HFFc6 (cell line): Measurements from ENCODE around the gene OPCML. TPM values are rescaled to one million over a fixed set of nuclear protein-coding genes. Genes with fewer than 3 reads are reported as not detected.

Experiments used
- DNase-seq: peaks from one replicate; pipeline ENCODE4 v3.0.0-alpha.2; 2018
- H3K27ac Mint-ChIP-seq: 2 replicates; pipeline ENCODE4 v1.8.0; 2020; ENCODE audit warnings: mild to moderate bottlenecking, mixed read lengths
- H3K27me3 Mint-ChIP-seq: 2 replicates; pipeline ENCODE4 v1.8.0; 2021; ENCODE audit warnings: mild to moderate bottlenecking, moderate library complexity, mixed read lengths; ENCODE audit not compliant: insufficient read depth
- H3K36me3 Mint-ChIP-seq: 2 replicates; pipeline ENCODE4 v1.8.0; 2021; ENCODE audit warnings: low read depth, mixed read lengths
- H3K4me1 Mint-ChIP-seq: 2 replicates; pipeline ENCODE4 v1.8.0; 2020; ENCODE audit warnings: low read depth, mixed read lengths
- H3K4me3 Mint-ChIP-seq: 2 replicates; pipeline ENCODE4 v1.8.0; 2020; ENCODE audit warnings: mild to moderate bottlenecking, moderate library complexity, mixed read lengths
- H3K9me3 Mint-ChIP-seq: 2 replicates; pipeline ENCODE4 v1.8.0; 2020; ENCODE audit warnings: mild to moderate bottlenecking, mixed read lengths
- CTCF ChIP-seq: fragments of 200-600 bp; sonication (generic); IDR thresholded peaks from 2 replicates; pipeline ENCODE4 v1.5.0; 2021; ENCODE audit warnings: antibody characterized with exemption, mild to moderate bottlenecking
- total RNA-seq, 6 experiments: library from RNA; stranded (reverse); fragmentation: NEBNext Ultra II Directional; extraction: Animal tissue kit (Norgen Biotek cat#: 25700); gene quantifications; 2 replicates in 1 of 6; 3 replicates in 5 of 6; pipeline ENCODE4 v1.2.3, GENCODE V29; 2021

Gene OPCML
- total RNA-seq, 6 experiments from 2014 or later, result 0.11 to 1.7 (median 0.33) TPM

- DNase-seq, result no peak
- no peaks in the 10 kb centered on the region for H3K4me1 Mint-ChIP-seq
- no peak overlapping the region for H3K4me3 Mint-ChIP-seq
- H3K9me3 Mint-ChIP-seq, result no peaks in the 10 kb centered on the region; the same call in 1 of the 2 replicates
- H3K36me3 Mint-ChIP-seq, result peaks cover 5% of the 10 kb centered on the region; the same call in 1 of the 2 replicates
- H3K27me3 Mint-ChIP-seq, result peaks cover 1% of the 10 kb centered on the region; the same call in 1 of the 2 replicates
- TF ChIP-seq CTCF, result no peak
- H3K27ac Mint-ChIP-seq, result no peak overlapping the region
Measured at GRCh38 chr11:132793831-132794230, 738.5 kb downstream of the OPCML start.

- H3K36me3 Mint-ChIP-seq, result no peaks in the 10 kb centered on the region
- no peak overlapping the region for H3K27ac Mint-ChIP-seq
- H3K9me3 Mint-ChIP-seq, result no peaks in the 10 kb centered on the region; the same call in 1 of the 2 replicates
- DNase-seq, result no peak
- peaks cover 1% of the 10 kb centered on the region; the same call in 1 of the 2 replicates for H3K27me3 Mint-ChIP-seq
- TF ChIP-seq CTCF, result no peak
- H3K4me1 Mint-ChIP-seq, result no peaks in the 10 kb centered on the region
- H3K4me3 Mint-ChIP-seq, result no peak overlapping the region
Measured at GRCh38 chr11:132792341-132793140, 739.8 kb downstream of the OPCML start.

DNA sequence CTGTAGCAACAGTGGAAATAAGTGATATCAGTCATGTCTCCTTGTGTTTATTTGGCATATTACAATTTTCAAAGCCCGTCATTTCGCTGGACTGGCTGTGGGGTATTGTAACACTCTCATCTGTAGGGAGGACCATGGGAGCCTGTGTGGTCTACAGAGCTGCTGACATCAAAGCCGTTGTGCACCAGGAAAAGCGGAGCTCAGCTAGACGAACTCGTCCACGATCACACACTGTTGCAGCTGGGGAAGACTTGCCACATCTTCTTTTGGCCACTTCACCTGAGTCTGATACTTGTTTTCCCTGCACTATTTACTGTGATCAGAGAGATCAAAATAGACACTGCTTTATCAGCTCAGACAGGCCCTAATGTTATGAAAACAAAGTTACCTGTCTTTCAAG lies 741.3 kb downstream of the OPCML start:
- DNase-seq, result no peak
- Mint-ChIP-seq H3K9me3 (no peaks in the 10 kb centered on the region; the same call in 1 of the 2 replicates), H3K4me3 (no peak overlapping the region), H3K27me3 (peaks cover 1% of the 10 kb centered on the region; the same call in 1 of the 2 replicates), H3K27ac (no peak overlapping the region), H3K4me1 (no peaks in the 10 kb centered on the region), H3K36me3 (no peaks in the 10 kb centered on the region)
- no peak for TF ChIP-seq CTCF

DNA sequence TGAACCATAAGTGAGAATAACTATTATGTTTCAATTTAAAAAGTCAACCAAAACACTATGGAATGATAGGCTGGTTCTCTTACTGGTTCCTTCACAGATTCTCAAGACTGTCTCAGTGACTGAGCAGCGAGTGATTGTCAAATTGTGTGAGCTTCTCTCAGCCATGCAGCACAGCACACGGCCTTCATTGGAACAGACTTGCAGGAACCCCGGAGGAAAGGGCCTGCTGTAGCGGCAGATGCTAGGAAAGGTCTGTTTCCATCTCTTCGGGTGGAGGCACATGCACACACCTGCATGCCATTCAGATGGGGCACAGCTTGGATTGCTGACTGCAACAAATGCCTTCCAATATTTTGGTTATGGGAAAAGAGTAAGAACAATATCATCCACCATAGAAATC lies 741.8 kb downstream of the OPCML start:
- peaks cover 1% of the 10 kb centered on the region; the same call in 1 of the 2 replicates for H3K27me3 Mint-ChIP-seq
- H3K36me3 Mint-ChIP-seq, result no peaks in the 10 kb centered on the region
- no peak overlapping the region for H3K27ac Mint-ChIP-seq

DNA sequence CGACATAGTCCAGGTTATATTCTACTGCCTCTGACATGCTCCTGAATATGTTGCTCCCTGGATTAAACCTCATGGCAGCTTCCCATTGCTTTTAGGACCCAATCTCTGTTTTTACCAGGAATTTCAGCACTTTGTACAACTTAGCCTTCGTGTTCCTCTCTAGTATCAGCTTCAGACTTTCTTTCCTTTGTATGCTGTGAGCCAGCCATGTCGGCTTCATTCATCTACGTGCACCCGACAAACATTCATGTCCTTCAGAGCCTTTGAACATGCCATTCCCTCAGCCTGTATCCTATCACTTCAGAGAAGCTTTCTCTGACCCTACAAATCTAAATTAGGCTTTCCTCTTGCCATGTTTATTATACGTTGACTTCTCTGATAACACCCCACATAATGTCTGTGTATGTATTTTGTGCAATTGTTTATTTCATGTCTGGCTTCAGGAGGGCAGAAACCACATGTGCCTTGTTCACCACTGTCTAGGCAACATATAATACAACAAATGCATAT lies 743.4 kb downstream of the OPCML start:
- Mint-ChIP-seq H3K4me3 (no peak overlapping the region), H3K36me3 (no peaks in the 10 kb centered on the region), H3K27me3 (peaks cover under 1% of the 10 kb centered on the region), H3K4me1 (peaks cover 10% of the 10 kb centered on the region), H3K9me3 (no peaks in the 10 kb centered on the region; the same call in 1 of the 2 replicates), H3K27ac (no peak overlapping the region)
- DNase-seq, result no peak
- TF ChIP-seq CTCF, result no peak

More for the DNA sequence above, 741.8 kb downstream of the OPCML start:
- Mint-ChIP-seq H3K4me3 (no peak overlapping the region), H3K4me1 (no peaks in the 10 kb centered on the region), H3K9me3 (no peaks in the 10 kb centered on the region; the same call in 1 of the 2 replicates)
- no peak for DNase-seq
- TF ChIP-seq CTCF, result no peak
